IMR-90 (cell line): ENCODE data around the gene ID1. TPM values are rescaled to one million over a fixed set of nuclear protein-coding genes. Genes with fewer than 3 reads are reported as not detected.

Source experiments
- ATAC-seq: fragments of 200-7000 bp; cut with Tn5 transposase; 2 replicates; pipeline ENCODE4 v1.9.1; 2020; ENCODE audit warnings: low read depth, mild to moderate bottlenecking, moderate library complexity
- BruUV-seq: library from RNA; stranded (reverse); fragments of 400-500 nt; replicated peaks from 2 replicates; lab custom pipeline; 2021; lab: Mats Ljungman, UMichigan
- CTCF ChIA-PET: fragments of 300-600 bp; formaldehyde crosslinking; extraction: SDS; loops from one replicate; lab custom pipeline; 2021; ENCODE audit warnings: antibody characterized with exemption; lab: Yijun Ruan, JAX
- POLR2A ChIA-PET: fragments of 300-600 bp; sonication (Branson Sonifier 250); formaldehyde crosslinking; loops from one replicate; lab custom pipeline; 2022; ENCODE audit warnings: antibody characterized with exemption; ENCODE audit not compliant: unreplicated experiment; lab: Charles Lee
- DNase-seq: peaks from one replicate; pipeline ENCODE4 v3.0.0; 2013
- H2AFZ ChIP-seq: replicated peaks from 2 replicates; pipeline ENCODE3; 2013; ENCODE audit warnings: low read length, mild to moderate bottlenecking; ENCODE audit not compliant: poor library complexity
- H2AK5ac ChIP-seq: 2 replicates; pipeline ENCODE4 v1.6.1; 2013; ENCODE audit warnings: low read depth, low read length, inconsistent platforms
- H2AK9ac ChIP-seq: replicated peaks from 2 replicates; pipeline ENCODE3; 2013; ENCODE audit warnings: mild to moderate bottlenecking, low read depth, low read length, moderate library complexity; ENCODE audit not compliant: poor library complexity
- H2BK120ac ChIP-seq: 2 replicates; pipeline ENCODE4 v1.6.1; 2013; ENCODE audit warnings: low read depth, low read length, inconsistent platforms
- H2BK15ac ChIP-seq: 3 replicates; pipeline ENCODE4 v1.6.1; 2013; ENCODE audit warnings: low read depth, low read length, inconsistent platforms
- H2BK20ac ChIP-seq: 2 replicates; pipeline ENCODE4 v1.6.1; 2013; ENCODE audit warnings: low read depth, mild to moderate bottlenecking, inconsistent platforms, low read length, moderate library complexity
- H2BK5ac ChIP-seq: 2 replicates; pipeline ENCODE4 v1.6.1; 2013; ENCODE audit warnings: mild to moderate bottlenecking, low read depth, low read length, inconsistent platforms; ENCODE audit not compliant: poor library complexity, severe bottlenecking
- H3K14ac ChIP-seq: replicated peaks from 2 replicates; pipeline ENCODE4 v1.6.1; 2013; ENCODE audit warnings: low read depth, low read length, inconsistent platforms
- H3K18ac ChIP-seq: 2 replicates; pipeline ENCODE4 v1.6.1; 2013; ENCODE audit warnings: low read depth, low read length, control low read depth
- H3K23ac ChIP-seq: 2 replicates; pipeline ENCODE4 v1.6.1; 2013; ENCODE audit warnings: low read depth, low read length, inconsistent platforms
- H3K27ac ChIP-seq: 2 replicates; pipeline ENCODE4 v1.5.1; 2013; ENCODE audit warnings: mild to moderate bottlenecking, control low read depth, low read length; ENCODE audit not compliant: insufficient read depth
- H3K27me3 ChIP-seq: 2 replicates; pipeline ENCODE4 v1.6.1; 2013; ENCODE audit warnings: low read length; ENCODE audit not compliant: control insufficient read depth, insufficient read depth
- H3K36me3 ChIP-seq: 2 replicates; pipeline ENCODE4 v1.6.1; 2013; ENCODE audit warnings: low read length, mixed read lengths; ENCODE audit not compliant: control insufficient read depth, insufficient read depth
- H3K4ac ChIP-seq: 2 replicates; pipeline ENCODE4 v1.6.1; 2013; ENCODE audit warnings: low read depth, low read length, inconsistent platforms
- H3K4me1 ChIP-seq: 2 replicates; pipeline ENCODE4 v1.6.1; 2013; ENCODE audit warnings: low read length, mixed read lengths; ENCODE audit not compliant: control insufficient read depth, insufficient read depth
- H3K4me2 ChIP-seq: 2 replicates; pipeline ENCODE4 v1.6.1; 2013; ENCODE audit warnings: low read depth, mild to moderate bottlenecking, control low read depth, low read length, moderate library complexity
- H3K4me3 ChIP-seq: 2 replicates; pipeline ENCODE4 v1.5.1; 2013; ENCODE audit warnings: low read depth, mild to moderate bottlenecking, control low read depth, low read length, moderate library complexity; ENCODE audit not compliant: insufficient read depth
- H3K56ac ChIP-seq: 2 replicates; pipeline ENCODE4 v1.6.1; 2013; ENCODE audit warnings: low read length, inconsistent platforms; ENCODE audit not compliant: insufficient read depth; ENCODE audit errors: extremely low read depth
- H3K79me1 ChIP-seq, 2 experiments: 2 replicates each; pipeline ENCODE4 v1.6.1; 2013; ENCODE audit warnings: low read length in 2 of 2, inconsistent platforms in 1 of 2, low read depth in 1 of 2
- H3K9ac ChIP-seq: 2 replicates; pipeline ENCODE4 v1.6.1; 2013; ENCODE audit warnings: low read depth, low read length, control low read depth
- H3K9me1 ChIP-seq: 2 replicates; pipeline ENCODE4 v1.6.1; 2013; ENCODE audit warnings: low read length, inconsistent platforms; ENCODE audit not compliant: insufficient read depth
- H3K9me3 ChIP-seq: 2 replicates; pipeline ENCODE4 v1.6.1; 2013; ENCODE audit warnings: low read length; ENCODE audit not compliant: control insufficient read depth, insufficient read depth
- H4K20me1 ChIP-seq: 2 replicates; pipeline ENCODE4 v1.6.1; 2013; ENCODE audit warnings: low read length, inconsistent platforms; ENCODE audit not compliant: insufficient read depth
- H4K5ac ChIP-seq: 2 replicates; pipeline ENCODE4 v1.6.1; 2013; ENCODE audit warnings: mild to moderate bottlenecking, low read depth, low read length, control low read depth
- H4K8ac ChIP-seq, 2 experiments: 2 replicates each; pipeline ENCODE4 v1.6.1; 2013; ENCODE audit warnings: low read depth in 2 of 2, low read length in 2 of 2, control low read depth in 1 of 2, inconsistent platforms in 1 of 2
- H4K91ac ChIP-seq: 2 replicates; pipeline ENCODE4 v1.6.1; 2013; ENCODE audit warnings: low read depth, low read length, inconsistent platforms; ENCODE audit not compliant: insufficient read depth
- BHLHE40 ChIP-seq: fragments of 150-350 bp; IDR thresholded peaks from 2 replicates; pipeline ENCODE4 v1.6.1; 2016; ENCODE audit warnings: mild to moderate bottlenecking, low read depth, low read length
- CHD1 ChIP-seq: IDR thresholded peaks from 2 replicates; pipeline ENCODE4 v1.6.1; 2012; ENCODE audit warnings: low read depth, low read length, improper control_type of control experiment
- CTCF ChIP-seq: conservative IDR thresholded peaks from 2 replicates; pipeline ENCODE4 v1.5.1; 2012; ENCODE audit warnings: mild to moderate bottlenecking, low read depth, low read length, improper control_type of control experiment
- FOS ChIP-seq: fragments of 150-350 bp; IDR thresholded peaks from 2 replicates; pipeline ENCODE4 v1.6.1; 2016; ENCODE audit warnings: low read depth, low read length
- MAFK ChIP-seq: IDR thresholded peaks from 2 replicates; pipeline ENCODE4 v1.6.1; 2012; ENCODE audit warnings: low read depth, low read length, improper control_type of control experiment
- NFE2L2 ChIP-seq: fragments of 150-350 bp; IDR thresholded peaks from 2 replicates; pipeline ENCODE4 v1.6.1; 2016; ENCODE audit warnings: low read depth, mild to moderate bottlenecking, low read length
- POLR2A ChIP-seq: IDR thresholded peaks from 2 replicates; pipeline ENCODE4 v1.6.1; 2012; ENCODE audit warnings: mild to moderate bottlenecking, low read depth, low read length
- RCOR1 ChIP-seq: IDR thresholded peaks from 2 replicates; pipeline ENCODE4 v1.6.1; 2012; ENCODE audit warnings: mild to moderate bottlenecking, low read length, improper control_type of control experiment; ENCODE audit not compliant: insufficient replicate concordance
- RFX5 ChIP-seq: IDR thresholded peaks from 2 replicates; pipeline ENCODE4 v1.8.0; 2012; ENCODE audit warnings: low read depth, mild to moderate bottlenecking, low read length, moderate library complexity
- USF2 ChIP-seq: fragments of 150-350 bp; IDR thresholded peaks from 2 replicates; pipeline ENCODE4 v1.6.1; 2017; ENCODE audit warnings: mild to moderate bottlenecking, antibody characterized with exemption, low read length, low read depth
- WGBS, 2 experiments: methylation state at CpG; one replicate each; pipeline versions ENCODE4 v1.1.5 to v1.1.7; 2013; ENCODE audit warnings: missing lambda C conversion rate in 2 of 2; ENCODE audit not compliant: insufficient read length in 1 of 2; ENCODE audit errors: extremely low coverage in 2 of 2; 5-methylcytosine and 5-hydroxymethylcytosine counted together
- dilution Hi-C: fragments of 300-500 bp; cut with HindIII; formaldehyde crosslinking; loops from one replicate; pipeline ENCODE4 v1.14.3; 2018; ENCODE audit warnings: low sequenced_read_pairs; ENCODE audit not compliant: unreplicated experiment
- in situ Hi-C: fragments of 300-500 bp; cut with MboI; formaldehyde crosslinking; loops from 3 replicates; pipeline ENCODE4 v1.14.3; 2019; ENCODE audit warnings: low sequenced_read_pairs, inconsistent platforms, mixed read lengths
- intact Hi-C: fragments of 100-400 bp; cut with micrococcal nuclease; formaldehyde crosslinking; loops from 2 replicates; pipeline ENCODE4 v1.10.0; 2022
- polyA plus RNA-seq, 3 experiments: library from polyadenylated mRNA; depleted of rRNA; stranded (reverse); fragments of >200 nt; gene quantifications; 2 replicates each; pipeline ENCODE4 v1.2.3, GENCODE V29; 2012; ENCODE audit warnings: low replicate concordance in 1 of 3
- total RNA-seq: library from RNA; depleted of rRNA; stranded (reverse); fragments of >200 nt; gene quantifications from 2 replicates; pipeline ENCODE4 v1.2.3, GENCODE V29; 2012

The ID1 gene
- total and polyA plus RNA-seq, 2 of the 4 experiments (the other 2 are of a cell fraction): 148 to 174 TPM

GRCh38 chr20:31607640-31608250, 2.7 kb downstream of the ID1 start:
- dilution Hi-C loops: no loop called here
- peak overlapping the region; percentile 56 for H2BK5ac ChIP-seq
- H4K8ac ChIP-seq: peak overlapping the region; percentile 22 to 79; a peak in 3 of 4 replicates
- peak overlapping the region; percentile 56 for H2BK120ac ChIP-seq
- H4K91ac ChIP-seq: peak overlapping the region; percentile 49
- peak overlapping the region; percentile 24 for H2AFZ ChIP-seq
- H3K18ac ChIP-seq: peak overlapping the region; percentile 7; the same call in 1 of the 2 replicates
- peak overlapping the region; percentile 59; the same call in 1 of the 2 replicates for H3K27ac ChIP-seq
- no peak overlapping the region for H3K4me3 ChIP-seq
- H3K14ac ChIP-seq: peak overlapping the region; percentile 87; the same call in 1 of the 2 replicates
- H3K4me1 ChIP-seq: peaks cover 24% of the 10 kb centered on the region
- H3K27me3 ChIP-seq: no peaks in the 10 kb centered on the region
- peak overlapping the region; percentile 86; the same call in 1 of the 2 replicates for H3K23ac ChIP-seq
- peak overlapping the region; percentile 18; the same call in 1 of the 2 replicates for H2AK5ac ChIP-seq
- no peak overlapping the region for H4K5ac ChIP-seq
- no TSS peak for BruUV-seq
- H3K9me1 ChIP-seq: no peaks in the 10 kb centered on the region
- no CpG with 5 or more reads among the region's 9 CpGs for WGBS, 2 experiments
- H3K9ac ChIP-seq: peak overlapping the region; percentile 5; the same call in 1 of the 2 replicates
- H2BK20ac ChIP-seq: peak overlapping the region; percentile 64
- no peak for TF ChIP-seq CHD1
- 0 out of 2 replicates have a peak, but pooled peaks have one; percentile 0 for TF ChIP-seq MAFK
- peak; percentile 25; the same call in 1 of the 2 replicates for TF ChIP-seq POLR2A
- no peak for TF ChIP-seq FOS
- TF ChIP-seq NFE2L2: no peak
- no peak for TF ChIP-seq CTCF
- TF ChIP-seq BHLHE40: no peak
- TF ChIP-seq USF2: no peak
- TF ChIP-seq RFX5: no peak
- TF ChIP-seq RCOR1: no peak
- ChIA-PET POLR2A (interaction anchor here (0.7 to 1.0 kb wide), 2 partner anchors 35 to 116 kb away, joined by 3 to 5 read pairs; no protein-coding TSS in a partner anchor), CTCF (interaction anchor here (0.8 to 2.5 kb wide), 4 partner anchors 38 to 47 kb away, joined by 3 to 5 read pairs (median 5); no protein-coding TSS in a partner anchor)
- H3K79me1 ChIP-seq: peaks cover 0 to 17% of the 10 kb centered on the region in 2 experiments; a peak in 2 of 4 replicates
- H3K36me3 ChIP-seq: peaks cover 1% of the 10 kb centered on the region; the same call in 1 of the 2 replicates
- ATAC-seq (no peak), DNase-seq (no peak)
- peak overlapping the region; percentile 19 for H3K56ac ChIP-seq
- H3K9me3 ChIP-seq: no peaks in the 10 kb centered on the region
- H3K4me2 ChIP-seq: peak overlapping the region; percentile 66; the same call in 1 of the 2 replicates
- intact Hi-C loops: no loop called here
- peak overlapping the region; percentile 42 for H2AK9ac ChIP-seq
- H4K20me1 ChIP-seq: peaks cover 18% of the 10 kb centered on the region
- in situ Hi-C loops: loop anchor here (5.0 kb wide), 1 partner anchor 45 kb away; no protein-coding TSS in a partner anchor
- peak overlapping the region; percentile 15; the same call in 1 of the 3 replicates for H2BK15ac ChIP-seq
- peak overlapping the region; percentile 67 for H3K4ac ChIP-seq
